ENCODE results near the gene ARHGEF40. TPM values are rescaled to one million over a fixed set of nuclear protein-coding genes. Genes with fewer than 3 reads are reported as not detected.

Gene ARHGEF40
- total and polyA plus RNA-seq, 10 of the 15 experiments (the other 5 are each of a cell fraction or from before 2014, with no cell fraction given): 0.03 to 0.31 (median 0.08) TPM; not detected in 2

DNA sequence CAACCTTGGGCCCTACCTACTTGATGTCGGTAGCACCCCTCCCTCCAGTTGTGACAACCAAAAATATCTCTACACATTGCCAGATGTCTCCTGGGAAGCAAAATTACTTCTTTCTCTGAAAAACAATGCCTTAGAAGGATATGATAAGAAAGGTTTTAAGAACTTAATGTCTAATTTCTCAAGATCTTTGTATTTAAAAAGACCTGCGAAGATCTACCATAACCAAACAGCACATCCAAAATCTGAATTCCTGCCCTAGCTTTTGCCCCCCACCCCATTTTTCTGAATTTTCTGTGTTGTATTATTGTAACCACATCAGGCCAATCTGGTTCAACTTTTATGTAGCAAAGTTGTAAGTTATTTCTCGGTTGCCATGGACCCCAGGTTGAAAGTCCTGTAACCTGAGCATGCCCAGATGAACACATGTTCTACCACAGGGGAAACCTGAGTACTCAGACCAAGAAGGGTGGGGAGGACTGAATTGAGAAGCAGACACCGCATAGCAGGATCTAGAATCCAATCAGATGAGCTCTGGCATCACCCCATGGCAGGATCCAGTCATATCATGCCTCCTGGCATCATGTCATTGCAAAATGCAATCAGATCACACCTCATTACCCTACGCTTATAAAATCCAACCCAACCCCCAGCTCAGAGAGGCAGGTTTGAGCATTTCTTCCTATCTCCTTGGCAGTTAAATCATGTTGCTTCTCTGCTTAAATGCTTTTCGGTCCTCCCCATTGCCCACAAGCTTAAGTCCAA, 39.5 kb downstream of the ARHGEF40 start (continued):
- peak; percentile 68 for TF ChIP-seq CREB1 (IDR thresholded peaks at IDR 0.05; ENCODE audit: low read depth)
- no peak for TF ChIP-seq SUPT20H (IDR thresholded peaks at IDR 0.05; ENCODE audit: borderline replicate concordance, control insufficient read depth, low read depth, low read length)
- TF ChIP-seq JUNB (IDR thresholded peaks at IDR 0.05): peak; percentile 94
- TF ChIP-seq CREM (IDR thresholded peaks at IDR 0.05; ENCODE audit: low read depth): peak; percentile 75; the same call in 1 of the 2 replicates
- no peak for TF ChIP-seq GABPA (IDR thresholded peaks at IDR 0.05; ENCODE audit: low read depth)
- TF ChIP-seq SRF (IDR thresholded peaks at IDR 0.05; ENCODE audit: low read depth in 2 of 2, low read length in 2 of 2): peak in 1 of 2 experiments; percentile 37; a peak in 1 of 4 replicates
- TF ChIP-seq SREBF2 (IDR thresholded peaks at IDR 0.05; ENCODE audit: low read length): peak; percentile 78; the same call in 1 of the 2 replicates
- peak; percentile 72; the same call in 2 of the 3 replicates for TF ChIP-seq POU2F2 (IDR thresholded peaks at IDR 0.05; ENCODE audit: borderline replicate concordance, low read depth, low read length)
- TF ChIP-seq NFIC (IDR thresholded peaks at IDR 0.05; ENCODE audit: low read depth, low read length): peak; percentile 29; the same call in 1 of the 2 replicates
- TF ChIP-seq RFX5 (IDR thresholded peaks at IDR 0.05; ENCODE audit: low read depth, low read length): no peak
- peak; percentile 81 for TF ChIP-seq BCL11A (IDR thresholded peaks at IDR 0.05; ENCODE audit: low read depth, low read length)
- TF ChIP-seq RAD51 (IDR thresholded peaks at IDR 0.05): no peak
- TF ChIP-seq BHLHE40 (IDR thresholded peaks at IDR 0.05; ENCODE audit: borderline replicate concordance in 1 of 2, low read depth in 2 of 2, low read length in 1 of 2): peak in 1 of 2 experiments; percentile 8; a peak in 1 of 4 replicates
- no peak for TF ChIP-seq NBN (IDR thresholded peaks at IDR 0.05)
- TF ChIP-seq RUNX3 (IDR thresholded peaks at IDR 0.05; ENCODE audit: low read length): peak; percentile 89
- TF ChIP-seq HCFC1 (IDR thresholded peaks at IDR 0.05; ENCODE audit: low read length): no peak
- 0 out of 2 replicates have a peak, but pooled peaks have one; percentile 20 for TF ChIP-seq ASH2L (IDR thresholded peaks at IDR 0.05; ENCODE audit: borderline replicate concordance, low read depth)
- TF ChIP-seq NFYB (IDR thresholded peaks at IDR 0.05; ENCODE audit: insufficient read depth, low read depth, low read length): peak; percentile 81
- TF ChIP-seq WRNIP1 (IDR thresholded peaks at IDR 0.05; ENCODE audit: borderline replicate concordance, low read depth, low read length): no peak
- no peak for TF ChIP-seq ZBTB11 (CRISPR knock-in tag; IDR thresholded peaks at IDR 0.05)
- no peak for TF ChIP-seq E2F8 (IDR thresholded peaks at IDR 0.05; ENCODE audit: low read depth, partially characterized antibody)
- peak; percentile 74; the same call in 1 of the 2 replicates for TF ChIP-seq SREBF1 (IDR thresholded peaks at IDR 0.05; ENCODE audit: low read length)
- TF ChIP-seq KAT2A (conservative IDR thresholded peaks at IDR 0.05; ENCODE audit: control insufficient read depth, low read depth, low read length): no peak
- no peak for TF ChIP-seq SIX5 (IDR thresholded peaks at IDR 0.05; ENCODE audit: low read depth, low read length, severe bottlenecking)

Data from GM12878 (cell line).